Breast epithelium (tissue), 3 donors: ENCODE measurements around the gene PCDHA4.
"Not testable (repeated sequence)": the region's sequence is repeated elsewhere in the genome, so short reads cannot be mapped to it uniquely, and the experiment has no call there.

Source experiments
- POLR2AphosphoS5 ChIP-seq, 3 donors: sonication (generic); formaldehyde crosslinking; IDR thresholded peaks; one replicate each; pipeline ENCODE4 v1.6.1; 2017; ENCODE audit warnings: antibody characterized with exemption in 3 of 3
- TF ChIP-seq, protein P1 (sequence below), 3 donors: fragments of 450-650 bp; IDR thresholded peaks; one replicate each; pipeline ENCODE4 v1.5.1; 2016 to 2017; ENCODE audit warnings: antibody characterized with exemption in 3 of 3, mild to moderate bottlenecking in 3 of 3, moderate library complexity in 3 of 3

DNA sequence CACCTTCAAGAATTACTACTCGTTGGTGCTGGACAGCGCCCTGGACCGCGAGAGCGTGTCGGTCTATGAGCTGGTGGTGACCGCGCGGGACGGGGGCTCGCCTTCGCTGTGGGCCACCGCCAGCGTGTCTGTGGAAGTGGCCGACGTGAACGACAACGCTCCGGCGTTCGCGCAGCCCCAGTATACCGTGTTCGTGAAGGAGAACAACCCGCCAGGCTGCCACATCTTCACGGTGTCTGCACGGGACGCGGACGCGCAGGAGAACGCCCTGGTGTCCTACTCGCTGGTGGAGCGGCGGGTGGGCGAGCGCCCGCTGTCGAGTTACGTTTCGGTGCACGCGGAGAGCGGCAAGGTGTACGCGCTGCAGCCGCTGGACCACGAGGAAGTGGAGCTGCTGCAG, 16.1 kb downstream of the PCDHA4 start:
- TF ChIP-seq, protein P1, sequence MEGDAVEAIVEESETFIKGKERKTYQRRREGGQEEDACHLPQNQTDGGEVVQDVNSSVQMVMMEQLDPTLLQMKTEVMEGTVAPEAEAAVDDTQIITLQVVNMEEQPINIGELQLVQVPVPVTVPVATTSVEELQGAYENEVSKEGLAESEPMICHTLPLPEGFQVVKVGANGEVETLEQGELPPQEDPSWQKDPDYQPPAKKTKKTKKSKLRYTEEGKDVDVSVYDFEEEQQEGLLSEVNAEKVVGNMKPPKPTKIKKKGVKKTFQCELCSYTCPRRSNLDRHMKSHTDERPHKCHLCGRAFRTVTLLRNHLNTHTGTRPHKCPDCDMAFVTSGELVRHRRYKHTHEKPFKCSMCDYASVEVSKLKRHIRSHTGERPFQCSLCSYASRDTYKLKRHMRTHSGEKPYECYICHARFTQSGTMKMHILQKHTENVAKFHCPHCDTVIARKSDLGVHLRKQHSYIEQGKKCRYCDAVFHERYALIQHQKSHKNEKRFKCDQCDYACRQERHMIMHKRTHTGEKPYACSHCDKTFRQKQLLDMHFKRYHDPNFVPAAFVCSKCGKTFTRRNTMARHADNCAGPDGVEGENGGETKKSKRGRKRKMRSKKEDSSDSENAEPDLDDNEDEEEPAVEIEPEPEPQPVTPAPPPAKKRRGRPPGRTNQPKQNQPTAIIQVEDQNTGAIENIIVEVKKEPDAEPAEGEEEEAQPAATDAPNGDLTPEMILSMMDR (IDR thresholded peaks at IDR 0.05) = not testable (repeated sequence)
- TF ChIP-seq POLR2AphosphoS5 (IDR thresholded peaks at IDR 0.05) = not testable (repeated sequence)
